ENCODE results near the gene SNX25.
A peak's percentile ranks its signal among the peaks of the same experiment; 100 is the strongest.
"Not testable (repeated sequence)": the region's sequence is repeated elsewhere in the genome, so short reads cannot be mapped to it uniquely, and the experiment has no call there.

SNX25 gene

DNA sequence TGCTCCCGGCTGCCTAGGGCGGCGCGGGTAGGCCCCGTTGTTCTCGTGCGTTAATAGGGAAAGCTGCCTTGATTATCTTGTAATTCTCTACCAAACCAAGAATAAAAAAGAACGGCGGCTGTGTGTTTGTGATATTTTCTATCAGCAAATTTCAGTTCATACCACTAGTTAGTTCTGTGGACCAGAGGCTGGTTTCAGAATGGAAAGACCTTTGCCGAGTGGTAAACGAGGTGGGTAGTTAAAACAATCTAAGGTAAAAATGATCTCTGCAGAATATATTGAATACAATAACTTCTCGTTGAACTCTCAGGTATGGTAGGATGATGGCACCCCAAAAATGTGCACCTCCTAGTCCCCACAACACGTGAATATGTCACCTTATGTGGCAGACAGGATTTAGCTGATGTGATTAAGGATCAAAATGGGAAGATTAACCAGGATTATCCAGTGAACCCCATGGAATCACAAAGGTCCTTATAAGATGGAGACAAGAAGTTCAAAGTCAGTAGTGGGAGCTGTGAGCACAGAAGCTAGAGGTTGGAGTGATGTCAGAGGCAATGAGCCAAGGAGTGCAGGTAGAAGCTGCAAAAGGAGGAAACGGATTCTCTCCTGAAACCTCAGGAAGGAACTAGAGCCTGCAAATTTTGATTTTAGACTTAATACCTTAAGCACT lies 5.0 kb upstream of the SNX25 start:
- Histone ChIP-seq H3K27me3 (replicated peaks; ENCODE audit: control insufficient read depth, insufficient read depth, low read length, poor library complexity, severe bottlenecking) (no peaks in the 10 kb centered on the region), H3K4me3 (ENCODE audit: insufficient read depth, low read depth, low read length, poor library complexity, severe bottlenecking) (peak overlapping the region; percentile 52), H3K4me1 (ENCODE audit: control insufficient read depth, insufficient read depth, low read length, poor library complexity, severe bottlenecking) (peaks cover 39% of the 10 kb centered on the region), H3K9me3 (ENCODE audit: control insufficient read depth, low read length) (no peaks in the 10 kb centered on the region), H3K36me3 (ENCODE audit: control insufficient read depth, insufficient read depth, low read length) (no peaks in the 10 kb centered on the region), H3K27ac (ENCODE audit: insufficient read depth, low read length, poor library complexity, severe bottlenecking) (peak overlapping the region; percentile 85)
- DNase-seq = no peak

DNA sequence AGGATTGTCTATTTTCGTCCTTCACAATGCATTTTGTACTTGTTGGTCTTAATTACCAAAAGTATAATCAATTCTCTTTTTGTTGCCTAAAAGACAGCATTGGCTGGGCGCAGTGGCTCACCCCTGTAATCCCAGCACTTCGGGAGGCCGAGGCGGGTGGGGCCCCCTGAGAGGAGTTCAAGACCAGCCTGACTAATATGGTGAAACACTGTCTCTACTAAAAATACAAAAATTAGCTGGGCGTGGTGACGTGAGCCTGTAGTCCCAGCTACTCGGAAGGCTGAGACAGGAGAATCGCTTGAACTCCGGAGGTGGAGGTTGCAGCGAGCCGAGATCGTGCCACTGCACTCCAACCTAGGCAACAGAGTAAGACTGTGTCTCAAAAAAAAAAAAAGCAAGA lies 4.3 kb upstream of the SNX25 start:
- Histone ChIP-seq H3K4me1 (ENCODE audit: control insufficient read depth, insufficient read depth, low read length, poor library complexity, severe bottlenecking) (peaks cover 39% of the 10 kb centered on the region), H3K27ac (ENCODE audit: insufficient read depth, low read length, poor library complexity, severe bottlenecking) (peak overlapping the region; percentile 85)
- DNase-seq; H3K4me3 ChIP-seq (ENCODE audit: insufficient read depth, low read depth, low read length, poor library complexity, severe bottlenecking); H3K36me3 ChIP-seq (ENCODE audit: control insufficient read depth, insufficient read depth, low read length); H3K27me3 ChIP-seq (replicated peaks; ENCODE audit: control insufficient read depth, insufficient read depth, low read length, poor library complexity, severe bottlenecking); H3K9me3 ChIP-seq (ENCODE audit: control insufficient read depth, low read length): not testable (repeated sequence)

DNA sequence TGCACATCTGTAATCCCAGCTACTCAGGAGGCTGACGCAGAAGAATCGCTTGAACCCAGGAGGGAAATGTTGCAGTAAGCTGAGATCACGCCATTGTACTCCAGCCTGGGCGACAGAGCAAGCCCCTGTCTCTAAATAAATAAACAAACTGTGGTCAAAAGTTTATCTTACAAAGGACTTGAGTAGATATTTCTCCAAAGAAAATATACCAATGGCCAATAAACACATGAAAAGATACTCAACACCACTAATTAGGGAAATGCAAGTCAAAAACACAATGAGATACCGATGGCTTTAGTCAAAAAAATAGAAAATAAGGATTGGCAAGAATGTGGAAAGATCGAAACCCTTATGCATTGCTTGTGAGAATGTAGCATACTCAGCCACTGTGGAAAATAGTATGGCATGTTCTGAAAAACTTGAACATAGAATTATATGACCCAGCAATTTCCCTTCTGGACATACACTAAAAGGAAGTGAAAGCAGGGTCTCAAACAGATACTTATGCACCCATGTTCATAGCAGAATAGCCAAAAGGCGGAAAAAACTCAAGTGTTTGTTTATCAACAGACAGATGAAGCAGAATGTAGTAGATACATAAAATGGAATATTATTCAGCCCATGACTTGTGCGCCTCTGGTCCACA lies 3.6 kb upstream of the SNX25 start:
- Histone ChIP-seq H3K36me3 (ENCODE audit: control insufficient read depth, insufficient read depth, low read length) (no peaks in the 10 kb centered on the region), H3K9me3 (ENCODE audit: control insufficient read depth, low read length) (no peaks in the 10 kb centered on the region), H3K4me1 (ENCODE audit: control insufficient read depth, insufficient read depth, low read length, poor library complexity, severe bottlenecking) (peaks cover 42% of the 10 kb centered on the region), H3K27ac (ENCODE audit: insufficient read depth, low read length, poor library complexity, severe bottlenecking) (no peak overlapping the region), H3K27me3 (replicated peaks; ENCODE audit: control insufficient read depth, insufficient read depth, low read length, poor library complexity, severe bottlenecking) (no peaks in the 10 kb centered on the region), H3K4me3 (ENCODE audit: insufficient read depth, low read depth, low read length, poor library complexity, severe bottlenecking) (no peak overlapping the region)
- no peak for DNase-seq

DNA sequence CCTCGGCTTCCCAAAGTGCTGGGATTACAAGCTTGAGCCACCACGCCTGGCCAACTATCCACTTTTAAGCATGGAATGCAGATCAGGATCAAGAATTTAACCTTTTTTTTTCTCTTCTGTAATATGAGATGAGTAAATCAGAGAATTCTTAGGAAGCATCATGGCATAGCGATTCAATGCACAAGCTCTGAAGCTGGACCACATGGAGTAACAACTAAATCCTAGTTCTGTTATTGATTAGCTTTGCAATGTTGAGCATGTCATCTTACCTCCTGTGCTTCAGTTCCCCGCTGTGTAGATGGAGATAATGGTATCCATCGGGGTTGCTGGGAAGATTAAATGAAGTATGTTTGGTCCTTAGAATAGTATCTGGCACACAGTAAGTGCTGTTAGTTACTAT lies 1.9 kb upstream of the SNX25 start:
- H3K36me3 ChIP-seq (ENCODE audit: control insufficient read depth, insufficient read depth, low read length) = no peaks in the 10 kb centered on the region
- peaks cover 38% of the 10 kb centered on the region for H3K4me1 ChIP-seq (ENCODE audit: control insufficient read depth, insufficient read depth, low read length, poor library complexity, severe bottlenecking)
- DNase-seq = no peak
- H3K9me3 ChIP-seq (ENCODE audit: control insufficient read depth, low read length) = no peaks in the 10 kb centered on the region
- no peak overlapping the region for H3K27ac ChIP-seq (ENCODE audit: insufficient read depth, low read length, poor library complexity, severe bottlenecking)
- no peaks in the 10 kb centered on the region for H3K27me3 ChIP-seq (replicated peaks; ENCODE audit: control insufficient read depth, insufficient read depth, low read length, poor library complexity, severe bottlenecking)
- no peak overlapping the region for H3K4me3 ChIP-seq (ENCODE audit: insufficient read depth, low read depth, low read length, poor library complexity, severe bottlenecking)

DNA sequence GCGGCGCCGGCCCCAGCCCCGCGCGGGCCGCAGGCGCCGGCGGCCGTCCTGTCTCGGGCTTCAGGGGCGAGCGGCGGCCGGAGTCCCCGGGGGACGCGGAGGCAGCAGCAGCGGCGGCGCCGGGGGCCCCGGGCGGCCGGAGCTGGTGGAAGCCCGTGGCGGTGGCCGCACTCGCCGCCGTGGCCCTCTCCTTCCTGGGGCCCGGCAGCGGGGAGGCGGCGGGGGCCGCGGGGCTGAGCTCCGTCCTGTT lies 379 bp downstream of the SNX25 start:
- H3K4me1 ChIP-seq (ENCODE audit: control insufficient read depth, insufficient read depth, low read length, poor library complexity, severe bottlenecking) = peaks cover 24% of the 10 kb centered on the region
- H3K36me3 ChIP-seq (ENCODE audit: control insufficient read depth, insufficient read depth, low read length); H3K9me3 ChIP-seq (ENCODE audit: control insufficient read depth, low read length); DNase-seq; H3K27me3 ChIP-seq (replicated peaks; ENCODE audit: control insufficient read depth, insufficient read depth, low read length, poor library complexity, severe bottlenecking): not testable (repeated sequence)
- peak overlapping the region; percentile 56 for H3K4me3 ChIP-seq (ENCODE audit: insufficient read depth, low read depth, low read length, poor library complexity, severe bottlenecking)
- peak overlapping the region; percentile 45 for H3K27ac ChIP-seq (ENCODE audit: insufficient read depth, low read length, poor library complexity, severe bottlenecking)

DNA sequence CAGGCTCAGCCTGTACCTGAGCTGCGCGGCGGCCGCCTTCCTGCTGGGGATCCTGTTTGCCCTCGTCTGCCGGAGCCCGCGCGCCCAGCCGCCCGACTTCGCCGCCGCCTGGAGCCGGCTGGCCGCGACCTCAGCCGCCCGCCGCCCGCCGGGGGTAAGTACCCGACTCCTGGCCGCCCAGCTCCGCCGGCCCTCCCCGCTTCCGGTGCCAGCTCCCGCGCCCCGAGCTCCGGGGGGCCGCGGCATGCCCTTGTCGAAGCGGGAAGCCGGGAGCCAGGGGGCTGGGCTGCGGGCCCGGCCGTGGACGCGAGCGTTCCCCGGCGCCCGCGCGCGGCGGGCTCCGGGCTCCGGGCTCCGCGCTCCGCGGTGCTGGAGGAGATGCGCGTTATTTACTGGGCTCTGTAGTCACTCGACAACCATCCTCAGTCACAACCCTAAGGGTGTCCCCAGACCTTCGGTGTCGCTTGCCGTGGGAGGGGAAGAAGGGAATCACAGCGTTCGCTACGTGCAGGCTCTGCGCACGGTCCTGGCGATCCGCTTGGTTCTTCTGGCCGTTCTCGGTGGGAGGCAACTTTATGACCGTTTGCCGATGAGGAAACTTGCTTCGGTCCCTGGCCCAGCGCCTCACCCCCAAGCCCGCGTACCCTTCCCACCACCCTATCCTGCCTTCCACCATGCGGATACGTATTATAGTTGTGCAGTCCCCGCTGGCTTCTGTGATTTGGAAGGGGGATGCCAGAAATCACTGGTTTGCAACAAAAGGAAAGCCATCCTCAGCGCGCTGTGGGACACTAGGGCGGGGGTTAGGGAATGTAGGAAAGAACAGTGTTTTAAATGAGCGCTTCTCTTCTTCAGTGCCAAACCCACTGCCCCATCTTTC lies 944 bp downstream of the SNX25 start:
- Histone ChIP-seq H3K4me3 (ENCODE audit: insufficient read depth, low read depth, low read length, poor library complexity, severe bottlenecking) (peak overlapping the region; percentile 56), H3K9me3 (ENCODE audit: control insufficient read depth, low read length) (no peaks in the 10 kb centered on the region), H3K27ac (ENCODE audit: insufficient read depth, low read length, poor library complexity, severe bottlenecking) (peak overlapping the region; percentile 45), H3K36me3 (ENCODE audit: control insufficient read depth, insufficient read depth, low read length) (no peaks in the 10 kb centered on the region), H3K27me3 (replicated peaks; ENCODE audit: control insufficient read depth, insufficient read depth, low read length, poor library complexity, severe bottlenecking) (no peaks in the 10 kb centered on the region), H3K4me1 (ENCODE audit: control insufficient read depth, insufficient read depth, low read length, poor library complexity, severe bottlenecking) (peaks cover 19% of the 10 kb centered on the region)
- peak; percentile 9 to 26 (median 23) for DNase-seq

DNA sequence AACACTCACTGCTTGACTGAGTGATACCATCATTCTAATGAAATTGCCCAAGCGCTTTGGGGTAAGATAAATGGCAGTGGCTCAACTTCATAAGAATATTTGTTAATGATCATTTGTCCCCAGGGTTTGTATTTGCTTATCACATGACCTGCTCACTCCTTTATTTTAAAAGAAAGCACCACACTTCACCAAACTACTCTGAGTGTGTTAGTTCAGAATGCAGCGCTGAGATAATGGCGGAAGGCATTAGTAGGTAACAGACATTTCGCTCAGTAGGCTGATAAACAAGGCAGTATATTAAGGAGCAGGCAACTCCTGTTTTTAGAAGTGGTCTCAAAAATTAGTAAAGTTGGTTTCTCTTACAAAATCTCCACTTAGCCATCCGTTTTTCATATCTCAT lies 1.6 kb downstream of the SNX25 start:
- H3K36me3 ChIP-seq (ENCODE audit: control insufficient read depth, insufficient read depth, low read length) = no peaks in the 10 kb centered on the region
- no peaks in the 10 kb centered on the region for H3K9me3 ChIP-seq (ENCODE audit: control insufficient read depth, low read length)
- H3K4me3 ChIP-seq (ENCODE audit: insufficient read depth, low read depth, low read length, poor library complexity, severe bottlenecking) = peak overlapping the region; percentile 56
- DNase-seq = no peak
- H3K27ac ChIP-seq (ENCODE audit: insufficient read depth, low read length, poor library complexity, severe bottlenecking) = no peak overlapping the region
- peaks cover 16% of the 10 kb centered on the region for H3K4me1 ChIP-seq (ENCODE audit: control insufficient read depth, insufficient read depth, low read length, poor library complexity, severe bottlenecking)
- no peaks in the 10 kb centered on the region for H3K27me3 ChIP-seq (replicated peaks; ENCODE audit: control insufficient read depth, insufficient read depth, low read length, poor library complexity, severe bottlenecking)

DNA sequence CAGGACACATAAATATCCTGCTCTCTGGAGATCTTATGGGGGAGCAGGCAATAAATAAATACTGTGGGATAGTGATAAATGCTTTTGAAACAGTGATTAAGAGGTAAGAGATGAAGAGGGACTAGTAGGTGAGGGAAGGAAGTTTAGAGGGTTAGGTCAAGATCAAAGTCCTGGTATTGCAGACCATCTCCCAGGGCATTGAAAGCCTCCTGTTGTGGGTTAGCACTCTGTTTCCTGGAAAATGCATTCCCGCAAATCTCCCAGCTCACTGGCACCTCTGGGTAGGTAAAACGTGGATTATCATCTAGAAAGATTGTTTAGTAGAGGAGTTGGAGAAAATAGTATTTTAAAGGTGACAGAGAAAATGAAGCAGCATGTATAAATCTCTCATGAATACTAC lies 2.2 kb downstream of the SNX25 start:
- Histone ChIP-seq H3K4me1 (ENCODE audit: control insufficient read depth, insufficient read depth, low read length, poor library complexity, severe bottlenecking) (peaks cover 16% of the 10 kb centered on the region), H3K27ac (ENCODE audit: insufficient read depth, low read length, poor library complexity, severe bottlenecking) (no peak overlapping the region), H3K9me3 (ENCODE audit: control insufficient read depth, low read length) (no peaks in the 10 kb centered on the region), H3K4me3 (ENCODE audit: insufficient read depth, low read depth, low read length, poor library complexity, severe bottlenecking) (no peak overlapping the region), H3K36me3 (ENCODE audit: control insufficient read depth, insufficient read depth, low read length) (no peaks in the 10 kb centered on the region), H3K27me3 (replicated peaks; ENCODE audit: control insufficient read depth, insufficient read depth, low read length, poor library complexity, severe bottlenecking) (no peaks in the 10 kb centered on the region)
- DNase-seq = no peak

DNA sequence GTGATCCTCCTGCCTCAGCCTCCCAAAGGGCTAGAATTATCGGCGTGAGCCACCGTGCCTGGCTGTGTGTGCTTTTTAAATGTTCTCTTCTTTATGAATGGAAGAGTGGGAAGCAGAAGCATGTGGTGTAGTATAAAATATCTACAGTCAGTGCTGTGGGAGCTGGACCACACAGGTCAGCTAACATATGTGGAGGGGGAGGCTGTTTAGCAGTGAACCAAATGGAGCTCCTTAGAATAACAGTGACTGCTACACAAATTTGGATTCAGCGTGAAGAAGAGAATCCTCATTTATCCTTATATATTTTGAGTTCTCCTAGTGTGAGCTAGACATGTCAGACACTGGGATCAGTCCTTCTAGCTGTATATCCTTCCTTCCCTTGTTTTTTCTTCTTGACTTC lies 3.2 kb downstream of the SNX25 start:
- Histone ChIP-seq H3K27me3 (replicated peaks; ENCODE audit: control insufficient read depth, insufficient read depth, low read length, poor library complexity, severe bottlenecking) (no peaks in the 10 kb centered on the region), H3K27ac (ENCODE audit: insufficient read depth, low read length, poor library complexity, severe bottlenecking) (no peak overlapping the region), H3K4me1 (ENCODE audit: control insufficient read depth, insufficient read depth, low read length, poor library complexity, severe bottlenecking) (peaks cover 16% of the 10 kb centered on the region), H3K9me3 (ENCODE audit: control insufficient read depth, low read length) (no peaks in the 10 kb centered on the region), H3K4me3 (ENCODE audit: insufficient read depth, low read depth, low read length, poor library complexity, severe bottlenecking) (no peak overlapping the region), H3K36me3 (ENCODE audit: control insufficient read depth, insufficient read depth, low read length) (no peaks in the 10 kb centered on the region)
- DNase-seq = no peak

DNA sequence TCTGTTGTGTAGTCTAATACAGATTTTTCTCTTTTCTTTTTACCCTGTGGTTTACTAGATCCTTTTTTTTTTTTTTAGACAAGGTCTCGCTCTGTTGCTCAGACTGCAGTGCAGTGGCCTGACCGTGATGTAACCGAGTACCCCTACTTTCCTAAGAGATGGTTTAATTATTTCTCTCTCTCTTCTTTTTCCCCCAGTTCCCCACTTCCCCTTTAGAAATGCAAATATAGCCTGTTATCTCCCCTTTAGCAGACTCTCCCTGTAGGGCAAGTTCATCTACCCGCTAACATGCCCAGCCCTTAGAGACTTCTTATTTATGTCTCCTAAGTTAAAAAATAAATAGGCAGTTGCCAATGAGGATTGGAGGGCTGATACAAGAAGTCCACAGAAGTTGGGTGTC lies 4.5 kb downstream of the SNX25 start:
- H3K36me3 ChIP-seq (ENCODE audit: control insufficient read depth, insufficient read depth, low read length) = no peaks in the 10 kb centered on the region

More for the DNA sequence above, 4.5 kb downstream of the SNX25 start:
- Histone ChIP-seq H3K4me1 (ENCODE audit: control insufficient read depth, insufficient read depth, low read length, poor library complexity, severe bottlenecking) (peaks cover 12% of the 10 kb centered on the region), H3K27ac (ENCODE audit: insufficient read depth, low read length, poor library complexity, severe bottlenecking) (no peak overlapping the region), H3K9me3 (ENCODE audit: control insufficient read depth, low read length) (no peaks in the 10 kb centered on the region), H3K4me3 (ENCODE audit: insufficient read depth, low read depth, low read length, poor library complexity, severe bottlenecking) (no peak overlapping the region), H3K27me3 (replicated peaks; ENCODE audit: control insufficient read depth, insufficient read depth, low read length, poor library complexity, severe bottlenecking) (no peaks in the 10 kb centered on the region)
- DNase-seq = no peak

Measured in effector memory CD4-positive, alpha-beta T cell (primary cell).